Kidney (tissue), 14 donors: ENCODE data around the gene TRIP13. TPM values are rescaled to one million over a fixed set of nuclear protein-coding genes. Genes with fewer than 3 reads are reported as not detected.
A peak's percentile ranks its signal among the peaks of the same experiment; 100 is the strongest.

Experiments
- DNase-seq, 5 donors: peaks; one replicate each; pipeline ENCODE4 v3.0.0-alpha.2; 2013 to 2020
- FAIRE-seq: peaks from 2 replicates; lab custom pipeline; 2012; peaks lifted over from hg19 to GRCh38; lab: Jason Lieb, UNC
- H3K27ac ChIP-seq, 2 donors: one replicate each; pipeline ENCODE4 v1.7.0; 2013; ENCODE audit warnings: low read depth in 2 of 2, low read length in 2 of 2, inconsistent platforms in 1 of 2
- H3K27me3 ChIP-seq: one replicate; pipeline ENCODE4 v1.7.1; 2013; ENCODE audit warnings: low read length, inconsistent platforms; ENCODE audit not compliant: control insufficient read depth, insufficient read depth
- H3K36me3 ChIP-seq, 3 donors: one replicate each; pipeline versions ENCODE4 v1.7.0 to v1.7.1; 2013; ENCODE audit warnings: low read length in 3 of 3, control low read depth in 1 of 3, inconsistent platforms in 1 of 3; ENCODE audit not compliant: insufficient read depth in 3 of 3, control insufficient read depth in 2 of 3
- H3K4me1 ChIP-seq, 3 donors: one replicate each; pipeline versions ENCODE4 v1.7.0 to v1.7.1; 2013; ENCODE audit warnings: low read length in 3 of 3, inconsistent platforms in 1 of 3, low read depth in 1 of 3; ENCODE audit not compliant: control insufficient read depth in 2 of 3, insufficient read depth in 2 of 3
- H3K4me3 ChIP-seq, 3 donors: one replicate each; pipeline versions ENCODE4 v1.7.0 to v1.8.1; 2013; ENCODE audit warnings: low read length in 3 of 3, control low read depth in 1 of 3, inconsistent platforms in 1 of 3
- H3K9ac ChIP-seq, 3 donors: one replicate each; pipeline versions ENCODE4 v1.7.0 to v1.7.1; 2013; ENCODE audit warnings: low read length in 3 of 3, control low read depth in 1 of 3, inconsistent platforms in 1 of 3
- H3K9me3 ChIP-seq, 3 donors: one replicate each; pipeline versions ENCODE4 v1.7.0 to v1.7.1; 2013; ENCODE audit warnings: low read length in 3 of 3, control low read depth in 1 of 3, inconsistent platforms in 1 of 3; ENCODE audit not compliant: control insufficient read depth in 2 of 3, insufficient read depth in 1 of 3
- CTCF ChIP-seq: IDR thresholded peaks from 3 replicates; pipeline ENCODE4 v1.5.1; 2012; ENCODE audit warnings: mild to moderate bottlenecking, moderate library complexity, borderline replicate concordance; ENCODE audit not compliant: insufficient read depth; ENCODE audit errors: extremely low read depth
- intact Hi-C: fragments of 100-400 bp; cut with DNase I; formaldehyde crosslinking; loops from one replicate; pipeline ENCODE4 v1.11.1; 2022
- polyA plus RNA-seq: library from polyadenylated mRNA; stranded (reverse); fragments of 350-450 nt; fragmentation: Illumina TruSeq; extraction: RNeasy Lipid Tissue Mini Kit (QIAGEN cat#74804); gene quantifications from one replicate; pipeline ENCODE4 v1.2.3, GENCODE V29; 2014; ENCODE audit warnings: low read depth, low replicate concordance; ENCODE audit not compliant: insufficient read depth
- total RNA-seq: library from RNA; stranded (reverse); fragmentation: NEBNext Ultra II Directional; extraction: Animal tissue kit (Norgen Biotek cat#: 25700); gene quantifications from one replicate; pipeline ENCODE4 v1.2.1, GENCODE V29; 2021
- donor health status: control.
- donor health status: control.
- donor health status: control.
- donor health status: control.
- donor health status: control.
- donor health status: DM: yes; HTN: yes; CAD: no.
- donor health status: Normal renal cell carcinoma (clear cell type).

The TRIP13 gene
- total and polyA plus RNA-seq, 2 donors from 2014 or later, result 0.86 to 1.6 TPM

GRCh38 chr5:909994-910768 is 17.5 kb downstream of the TRIP13 start:
- no peak overlapping the region for H3K9ac ChIP-seq
- H3K4me1 ChIP-seq, result no peaks in the 10 kb centered on the region
- intact Hi-C loops, result loop anchor here (10.0 kb wide), 2 partner anchors 245 to 465 kb away; partner anchors contain the start of gene EXOC3
- TF ChIP-seq CTCF, result no peak
- no peaks in the 10 kb centered on the region for H3K9me3 ChIP-seq
- H3K36me3 ChIP-seq, result no peaks in the 10 kb centered on the region
- H3K4me3 ChIP-seq, result no peak overlapping the region
- no peaks in the 10 kb centered on the region for H3K27me3 ChIP-seq
- H3K27ac ChIP-seq, result no peak overlapping the region
- peak in 1 of 5 donors; percentile 27 for DNase-seq
- FAIRE-seq, result no peak

- DNase-seq, result peak in 1 of 5 donors; percentile 15
- H3K36me3 ChIP-seq, result no peaks in the 10 kb centered on the region
- H3K27ac ChIP-seq, result no peak overlapping the region
- no peak overlapping the region for H3K4me3 ChIP-seq
- no peak for TF ChIP-seq CTCF
- no peak overlapping the region for H3K9ac ChIP-seq
- H3K9me3 ChIP-seq, result no peaks in the 10 kb centered on the region
- no peaks in the 10 kb centered on the region for H3K27me3 ChIP-seq
- intact Hi-C loops, result no loop called here
- no peak for FAIRE-seq
- H3K4me1 ChIP-seq, result no peaks in the 10 kb centered on the region
Observed at GRCh38 chr5:910769-911160, 18.1 kb downstream of the TRIP13 start.

GRCh38 chr5:911601-912000 is 18.9 kb downstream of the TRIP13 start:
- TF ChIP-seq CTCF, result no peak
- Histone ChIP-seq H3K27me3 (no peaks in the 10 kb centered on the region), H3K9me3 (no peaks in the 10 kb centered on the region), H3K4me3 (no peak overlapping the region), H3K36me3 (no peaks in the 10 kb centered on the region), H3K27ac (no peak overlapping the region), H3K9ac (no peak overlapping the region), H3K4me1 (no peaks in the 10 kb centered on the region)
- FAIRE-seq, result no peak
- intact Hi-C loops, result no loop called here
- peak in 1 of 5 donors; percentile 9 for DNase-seq
